DOHH2 (cell line): ENCODE measurements around the gene CNTN1.

Experiments used
- H3F3A ChIP-seq: fragments of 200-600 bp; sonication (generic), shearing (Covaris generic); 2 replicates; pipeline ENCODE4 v1.6.0; 2016; ENCODE audit warnings: antibody characterized with exemption, mild to moderate bottlenecking; ENCODE audit not compliant: control insufficient read depth, insufficient read depth
- H3K27ac ChIP-seq: fragments of 200-600 bp; sonication (generic); 2 replicates; pipeline ENCODE4 v1.5.1; 2014; ENCODE audit warnings: low read depth, mild to moderate bottlenecking, low read length, moderate library complexity
- H3K27me3 ChIP-seq: fragments of 200-600 bp; sonication (generic); 2 replicates; pipeline ENCODE4 v1.6.1; 2014; ENCODE audit warnings: mild to moderate bottlenecking, low read length, mixed read lengths; ENCODE audit not compliant: control insufficient read depth
- H3K36me3 ChIP-seq: fragments of 200-600 bp; sonication (generic); 2 replicates; pipeline ENCODE4 v1.6.1; 2014; ENCODE audit warnings: mild to moderate bottlenecking, low read length, moderate library complexity, mixed read lengths; ENCODE audit not compliant: control insufficient read depth
- H3K4me1 ChIP-seq: fragments of 200-600 bp; sonication (generic); 2 replicates; pipeline ENCODE4 v1.6.1; 2014; ENCODE audit warnings: mild to moderate bottlenecking, low read length, mixed read lengths; ENCODE audit not compliant: control insufficient read depth
- H3K4me2 ChIP-seq: fragments of 200-600 bp; sonication (generic); 2 replicates; pipeline ENCODE4 v1.6.0; 2014; ENCODE audit warnings: mild to moderate bottlenecking, low read length, moderate library complexity
- H3K4me3 ChIP-seq: fragments of 200-600 bp; sonication (generic); 2 replicates; pipeline ENCODE4 v1.5.1; 2014; ENCODE audit warnings: mild to moderate bottlenecking, low read length, mixed read lengths
- H3K79me2 ChIP-seq: fragments of 200-600 bp; sonication (generic); 2 replicates; pipeline ENCODE4 v1.6.1; 2014; ENCODE audit warnings: mild to moderate bottlenecking, low read length, mixed read lengths; ENCODE audit not compliant: control insufficient read depth
- H3K9me2 ChIP-seq: fragments of 200-600 bp; sonication (generic); replicated peaks from 2 replicates; pipeline ENCODE4 v1.6.1; 2014; ENCODE audit warnings: mild to moderate bottlenecking, low read length, mixed read lengths; ENCODE audit not compliant: control insufficient read depth
- H3K9me3 ChIP-seq: fragments of 200-600 bp; sonication (generic); 2 replicates; pipeline ENCODE4 v1.6.1; 2014; ENCODE audit warnings: antibody characterized with exemption, low read length, mixed read lengths; ENCODE audit not compliant: control insufficient read depth, insufficient read depth
- H4K20me1 ChIP-seq: fragments of 200-600 bp; sonication (generic); 2 replicates; pipeline ENCODE4 v1.6.0; 2014; ENCODE audit warnings: low read depth, mild to moderate bottlenecking, antibody characterized with exemption, low read length, moderate library complexity; ENCODE audit not compliant: control insufficient read depth, insufficient read depth
- CTCF ChIP-seq: fragments of 200-600 bp; sonication (generic); IDR thresholded peaks from one replicate; pipeline ENCODE4 v1.5.1; 2014; ENCODE audit warnings: antibody characterized with exemption, mild to moderate bottlenecking, low read depth, low read length; ENCODE audit not compliant: poor library complexity, severe bottlenecking
- EZH2phosphoT487 ChIP-seq: fragments of 200-600 bp; sonication (generic); IDR thresholded peaks from 2 replicates; pipeline ENCODE4 v1.6.1; 2017; ENCODE audit warnings: borderline replicate concordance, mild to moderate bottlenecking, antibody characterized with exemption, low read length, moderate library complexity, mixed read lengths

The CNTN1 gene

GRCh38 chr12:40837891-40838429 is 145.7 kb downstream of the CNTN1 start:
- Histone ChIP-seq H4K20me1 (no peaks in the 10 kb centered on the region), H3K27ac (no peak overlapping the region), H3K9me2 (no peaks in the 10 kb centered on the region), H3K4me2 (no peak overlapping the region), H3K9me3 (no peaks in the 10 kb centered on the region), H3F3A (no peaks in the 10 kb centered on the region), H3K36me3 (no peaks in the 10 kb centered on the region), H3K4me3 (no peak overlapping the region), H3K4me1 (no peaks in the 10 kb centered on the region), H3K79me2 (no peaks in the 10 kb centered on the region), H3K27me3 (no peaks in the 10 kb centered on the region)
- TF ChIP-seq CTCF (no peak), EZH2phosphoT487 (no peak)

- TF ChIP-seq CTCF (no peak), EZH2phosphoT487 (no peak)
- Histone ChIP-seq H3K36me3 (no peaks in the 10 kb centered on the region), H4K20me1 (no peaks in the 10 kb centered on the region), H3K4me3 (no peak overlapping the region), H3F3A (no peaks in the 10 kb centered on the region), H3K4me1 (no peaks in the 10 kb centered on the region), H3K27ac (no peak overlapping the region), H3K9me3 (no peaks in the 10 kb centered on the region), H3K9me2 (no peaks in the 10 kb centered on the region), H3K27me3 (no peaks in the 10 kb centered on the region), H3K4me2 (no peak overlapping the region), H3K79me2 (no peaks in the 10 kb centered on the region)
Observed at GRCh38 chr12:40843495-40843894, 151.3 kb downstream of the CNTN1 start.

GRCh38 chr12:40853221-40853620 is 161.0 kb downstream of the CNTN1 start:
- Histone ChIP-seq H3K9me3 (no peaks in the 10 kb centered on the region), H3K36me3 (no peaks in the 10 kb centered on the region)

More at GRCh38 chr12:40853221-40853620, 161.0 kb downstream of the CNTN1 start:
- Histone ChIP-seq H3K79me2 (no peaks in the 10 kb centered on the region), H3K4me1 (no peaks in the 10 kb centered on the region), H3K27me3 (no peaks in the 10 kb centered on the region), H4K20me1 (no peaks in the 10 kb centered on the region), H3K27ac (no peak overlapping the region), H3K4me2 (no peak overlapping the region), H3K4me3 (no peak overlapping the region), H3F3A (no peaks in the 10 kb centered on the region), H3K9me2 (no peaks in the 10 kb centered on the region)
- TF ChIP-seq CTCF (no peak), EZH2phosphoT487 (no peak)
